WTC11 (cell line): Measurements from ENCODE around the gene MTMR4. TPM values are rescaled to one million over a fixed set of nuclear protein-coding genes. Genes with fewer than 3 reads are reported as not detected.

ENCODE experiments used
- ATAC-seq: fragments of 200-7000 bp; cut with Tn5 transposase; 2 replicates; pipeline ENCODE4 v1.10.0; 2021; ENCODE audit warnings: mild to moderate bottlenecking, moderate library complexity
- CTCF ChIA-PET: fragments of 300-600 bp; sonication (Branson Sonifier 250); formaldehyde crosslinking; loops from one replicate; lab custom pipeline; 2021; ENCODE audit warnings: antibody characterized with exemption; lab: Charles Lee
- POLR2A ChIA-PET: fragments of 350-600 bp; sonication (Branson Sonifier 250); formaldehyde crosslinking; loops from one replicate; lab custom pipeline; 2021; ENCODE audit warnings: antibody characterized with exemption; lab: Charles Lee
- DNase-seq: peaks from one replicate; pipeline ENCODE4 v3.0.0; 2021; ENCODE audit warnings: low spot score
- H3K27ac Mint-ChIP-seq: 2 replicates; pipeline ENCODE4 v1.8.0; 2021; ENCODE audit warnings: mixed read lengths
- H3K27me3 Mint-ChIP-seq: 2 replicates; pipeline ENCODE4 v1.8.0; 2021; ENCODE audit warnings: low read depth, mild to moderate bottlenecking, moderate library complexity, mixed read lengths
- H3K36me3 Mint-ChIP-seq: 2 replicates; pipeline ENCODE4 v1.8.0; 2021; ENCODE audit warnings: mixed read lengths
- H3K4me1 Mint-ChIP-seq: 2 replicates; pipeline ENCODE4 v1.8.0; 2022; ENCODE audit warnings: mixed read lengths
- H3K4me3 Mint-ChIP-seq: 2 replicates; pipeline ENCODE4 v1.8.0; 2021; ENCODE audit warnings: mild to moderate bottlenecking, moderate library complexity, mixed read lengths
- H3K9me3 Mint-ChIP-seq: 2 replicates; pipeline ENCODE4 v1.8.0; 2021; ENCODE audit warnings: mixed read lengths
- ESRRA ChIP-seq: sonication (generic); formaldehyde crosslinking; IDR thresholded peaks from 2 replicates; pipeline ENCODE4 v1.8.1; 2022; ENCODE audit warnings: mild to moderate bottlenecking, missing genetic modification reagents, borderline replicate concordance
- FOXJ3 ChIP-seq: sonication (generic); formaldehyde crosslinking; IDR thresholded peaks from 2 replicates; pipeline ENCODE4 v1.9.0; 2021; ENCODE audit warnings: missing genetic modification reagents, mild to moderate bottlenecking, borderline replicate concordance
- FOXK1 ChIP-seq: sonication (generic); formaldehyde crosslinking; IDR thresholded peaks from 2 replicates; pipeline ENCODE4 v1.8.0; 2022; ENCODE audit warnings: mild to moderate bottlenecking, moderate library complexity, missing genetic modification reagents
- GTF2I ChIP-seq: fragments of 250-450 bp; sonication (Bioruptor Pico); conservative IDR thresholded peaks from 2 replicates; pipeline ENCODE4 v1.4.0; 2021; ENCODE audit warnings: mild to moderate bottlenecking
- JAZF1 ChIP-seq: fragments of 250-450 bp; sonication (Bioruptor Pico); IDR thresholded peaks from 2 replicates; pipeline ENCODE4 v1.9.0; 2021; ENCODE audit warnings: moderate library complexity, mild to moderate bottlenecking, inconsistent platforms
- NFE2L1 ChIP-seq: sonication (generic); formaldehyde crosslinking; IDR thresholded peaks from 2 replicates; pipeline ENCODE4 v1.8.1; 2023; ENCODE audit warnings: missing genetic modification reagents
- NR1H2 ChIP-seq: sonication (generic); formaldehyde crosslinking; IDR thresholded peaks from 2 replicates; pipeline ENCODE4 v1.9.0; 2021; ENCODE audit warnings: mild to moderate bottlenecking, moderate library complexity, missing genetic modification reagents
- NR3C1 ChIP-seq: sonication (generic); formaldehyde crosslinking; conservative IDR thresholded peaks from 2 replicates; pipeline ENCODE4 v1.8.1; 2023; ENCODE audit warnings: low read depth, mild to moderate bottlenecking, missing genetic modification reagents
- RORB ChIP-seq: fragments of 250-450 bp; sonication (Bioruptor Pico); IDR thresholded peaks from 2 replicates; pipeline ENCODE4 v1.9.0; 2021; ENCODE audit warnings: mild to moderate bottlenecking
- SMAD3 ChIP-seq: sonication (generic); formaldehyde crosslinking; IDR thresholded peaks from 2 replicates; pipeline ENCODE4 v1.8.0; 2022; ENCODE audit warnings: missing genetic modification reagents, mild to moderate bottlenecking, borderline replicate concordance
- SMAD4 ChIP-seq: sonication (generic); formaldehyde crosslinking; IDR thresholded peaks from 2 replicates; pipeline ENCODE4 v1.8.0; 2022; ENCODE audit warnings: mild to moderate bottlenecking, missing genetic modification reagents
- TCF7 ChIP-seq: sonication (generic); formaldehyde crosslinking; IDR thresholded peaks from 2 replicates; pipeline ENCODE4 v1.8.0; 2022; ENCODE audit warnings: mild to moderate bottlenecking, low read depth, missing genetic modification reagents, moderate library complexity
- TEAD1 ChIP-seq: sonication (generic); formaldehyde crosslinking; IDR thresholded peaks from 2 replicates; pipeline ENCODE4 v1.8.0; 2022; ENCODE audit warnings: mild to moderate bottlenecking, missing genetic modification reagents
- ZNF121 ChIP-seq: sonication (generic); formaldehyde crosslinking; IDR thresholded peaks from 2 replicates; pipeline ENCODE4 v1.8.0; 2023; ENCODE audit warnings: missing genetic modification reagents
- ZNF219 ChIP-seq: sonication (generic); formaldehyde crosslinking; IDR thresholded peaks from 2 replicates; pipeline ENCODE4 v1.8.0; 2023; ENCODE audit warnings: missing genetic modification reagents, mild to moderate bottlenecking, borderline replicate concordance
- total RNA-seq: library from RNA; stranded (reverse); gene quantifications from 3 replicates; pipeline ENCODE4 v1.2.3, GENCODE V29; 2021
- TF ChIP-seq, protein P1 (sequence below): fragments of 200-600 bp; IDR thresholded peaks from 2 replicates; pipeline ENCODE4 v1.8.0; 2022; ENCODE audit warnings: antibody characterized with exemption
- TF ChIP-seq, protein P2 (sequence below): sonication (generic); formaldehyde crosslinking; IDR thresholded peaks from 2 replicates; pipeline ENCODE4 v1.8.0; 2022; ENCODE audit warnings: missing genetic modification reagents
- TF ChIP-seq, protein P3 (sequence below): sonication (generic); formaldehyde crosslinking; IDR thresholded peaks from 2 replicates; pipeline ENCODE4 v1.8.1; 2022; ENCODE audit warnings: low read depth, missing genetic modification reagents, borderline replicate concordance
- TF ChIP-seq, protein P4 (sequence below): sonication (generic); formaldehyde crosslinking; IDR thresholded peaks from 2 replicates; pipeline ENCODE4 v1.8.1; 2023; ENCODE audit warnings: mild to moderate bottlenecking, missing genetic modification reagents

MTMR4 gene
- total RNA-seq, 1 experiment from 2014 or later, result 30.8 TPM

DNA sequence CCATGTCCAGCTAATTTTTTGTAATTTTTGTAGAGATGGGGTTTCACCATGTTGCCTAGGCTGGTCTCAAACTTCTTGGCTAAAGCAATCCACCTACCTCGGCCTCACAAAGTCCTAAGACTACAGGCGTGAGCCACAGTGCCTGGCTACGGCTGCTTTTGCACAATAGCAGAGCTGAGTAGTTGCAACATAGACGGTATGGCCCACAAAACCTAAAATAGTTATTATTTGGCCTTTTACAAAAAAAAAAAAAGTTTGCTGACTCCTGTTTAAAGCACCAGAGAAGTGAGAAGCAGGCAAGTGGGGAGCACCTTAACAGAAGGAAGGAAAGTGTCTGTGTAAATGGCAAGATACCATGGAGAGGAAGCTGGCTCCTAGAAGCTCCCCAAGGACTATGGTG, 20.9 kb downstream of the MTMR4 start:
- Mint-ChIP-seq H3K9me3 (no peaks in the 10 kb centered on the region), H3K27ac (no peak overlapping the region), H3K4me3 (no peak overlapping the region), H3K27me3 (peaks cover 8% of the 10 kb centered on the region), H3K36me3 (peaks cover 72% of the 10 kb centered on the region), H3K4me1 (no peaks in the 10 kb centered on the region)
- TF ChIP-seq SMAD3 (CRISPR knock-in tag) (no peak), NR3C1 (no peak), JAZF1 (CRISPR knock-in tag) (no peak)
- no peak for ATAC-seq
- CTCF ChIA-PET, result no interaction called here
- POLR2A ChIA-PET, result no interaction called here
- DNase-seq, result no peak

DNA sequence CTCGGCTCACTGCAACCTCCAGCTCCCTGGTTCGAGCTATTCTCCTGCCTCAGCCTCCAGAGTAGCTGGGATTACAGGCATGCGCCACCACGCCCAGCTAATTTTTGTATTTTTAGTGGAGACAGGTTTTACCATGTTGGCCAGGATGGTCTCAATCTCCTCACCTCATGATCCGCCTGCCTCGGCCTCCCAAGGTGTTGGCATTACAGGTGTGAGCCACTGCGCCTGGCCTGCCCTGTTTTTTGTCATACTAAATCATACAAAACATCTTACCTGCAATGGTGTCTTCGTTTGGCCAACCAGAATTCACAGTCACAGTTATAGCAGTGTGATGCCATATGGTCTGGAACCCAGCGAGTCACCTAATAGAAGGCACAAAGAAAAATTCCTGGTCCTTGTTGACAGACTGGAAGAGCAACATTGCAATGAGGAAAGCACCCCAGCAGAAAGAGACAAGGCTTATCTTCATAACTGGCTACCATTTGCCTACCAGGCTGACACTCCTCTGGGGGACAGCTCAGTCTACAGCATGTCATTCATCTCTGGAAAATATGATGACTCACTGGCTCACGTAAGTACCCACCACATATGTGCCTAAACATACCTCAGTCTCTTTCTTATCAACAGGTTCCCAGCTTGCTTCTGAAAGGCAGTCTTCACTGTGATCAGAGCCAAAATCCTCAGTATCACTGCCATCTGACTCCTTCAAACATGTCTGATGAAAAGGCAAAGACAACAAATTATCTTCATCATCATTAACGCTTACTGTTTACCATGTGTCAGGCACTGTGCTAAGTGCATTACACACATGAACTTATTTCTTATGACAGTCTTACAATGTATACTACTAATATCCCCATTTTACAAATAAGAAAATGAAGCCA, 22.0 kb downstream of the MTMR4 start:
- ChIA-PET CTCF (no interaction called here), POLR2A (no interaction called here)
- H3K27me3 Mint-ChIP-seq, result peaks cover 8% of the 10 kb centered on the region
- TF ChIP-seq, protein P1, sequence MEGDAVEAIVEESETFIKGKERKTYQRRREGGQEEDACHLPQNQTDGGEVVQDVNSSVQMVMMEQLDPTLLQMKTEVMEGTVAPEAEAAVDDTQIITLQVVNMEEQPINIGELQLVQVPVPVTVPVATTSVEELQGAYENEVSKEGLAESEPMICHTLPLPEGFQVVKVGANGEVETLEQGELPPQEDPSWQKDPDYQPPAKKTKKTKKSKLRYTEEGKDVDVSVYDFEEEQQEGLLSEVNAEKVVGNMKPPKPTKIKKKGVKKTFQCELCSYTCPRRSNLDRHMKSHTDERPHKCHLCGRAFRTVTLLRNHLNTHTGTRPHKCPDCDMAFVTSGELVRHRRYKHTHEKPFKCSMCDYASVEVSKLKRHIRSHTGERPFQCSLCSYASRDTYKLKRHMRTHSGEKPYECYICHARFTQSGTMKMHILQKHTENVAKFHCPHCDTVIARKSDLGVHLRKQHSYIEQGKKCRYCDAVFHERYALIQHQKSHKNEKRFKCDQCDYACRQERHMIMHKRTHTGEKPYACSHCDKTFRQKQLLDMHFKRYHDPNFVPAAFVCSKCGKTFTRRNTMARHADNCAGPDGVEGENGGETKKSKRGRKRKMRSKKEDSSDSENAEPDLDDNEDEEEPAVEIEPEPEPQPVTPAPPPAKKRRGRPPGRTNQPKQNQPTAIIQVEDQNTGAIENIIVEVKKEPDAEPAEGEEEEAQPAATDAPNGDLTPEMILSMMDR, result no peak
- TF ChIP-seq GTF2I (CRISPR knock-in tag) (no peak), SMAD3 (CRISPR knock-in tag) (no peak), NR3C1 (no peak), ZNF219 (CRISPR knock-in tag) (no peak), NFE2L1 (CRISPR knock-in tag) (no peak), FOXK1 (CRISPR knock-in tag) (no peak)
- TF ChIP-seq, protein P2, sequence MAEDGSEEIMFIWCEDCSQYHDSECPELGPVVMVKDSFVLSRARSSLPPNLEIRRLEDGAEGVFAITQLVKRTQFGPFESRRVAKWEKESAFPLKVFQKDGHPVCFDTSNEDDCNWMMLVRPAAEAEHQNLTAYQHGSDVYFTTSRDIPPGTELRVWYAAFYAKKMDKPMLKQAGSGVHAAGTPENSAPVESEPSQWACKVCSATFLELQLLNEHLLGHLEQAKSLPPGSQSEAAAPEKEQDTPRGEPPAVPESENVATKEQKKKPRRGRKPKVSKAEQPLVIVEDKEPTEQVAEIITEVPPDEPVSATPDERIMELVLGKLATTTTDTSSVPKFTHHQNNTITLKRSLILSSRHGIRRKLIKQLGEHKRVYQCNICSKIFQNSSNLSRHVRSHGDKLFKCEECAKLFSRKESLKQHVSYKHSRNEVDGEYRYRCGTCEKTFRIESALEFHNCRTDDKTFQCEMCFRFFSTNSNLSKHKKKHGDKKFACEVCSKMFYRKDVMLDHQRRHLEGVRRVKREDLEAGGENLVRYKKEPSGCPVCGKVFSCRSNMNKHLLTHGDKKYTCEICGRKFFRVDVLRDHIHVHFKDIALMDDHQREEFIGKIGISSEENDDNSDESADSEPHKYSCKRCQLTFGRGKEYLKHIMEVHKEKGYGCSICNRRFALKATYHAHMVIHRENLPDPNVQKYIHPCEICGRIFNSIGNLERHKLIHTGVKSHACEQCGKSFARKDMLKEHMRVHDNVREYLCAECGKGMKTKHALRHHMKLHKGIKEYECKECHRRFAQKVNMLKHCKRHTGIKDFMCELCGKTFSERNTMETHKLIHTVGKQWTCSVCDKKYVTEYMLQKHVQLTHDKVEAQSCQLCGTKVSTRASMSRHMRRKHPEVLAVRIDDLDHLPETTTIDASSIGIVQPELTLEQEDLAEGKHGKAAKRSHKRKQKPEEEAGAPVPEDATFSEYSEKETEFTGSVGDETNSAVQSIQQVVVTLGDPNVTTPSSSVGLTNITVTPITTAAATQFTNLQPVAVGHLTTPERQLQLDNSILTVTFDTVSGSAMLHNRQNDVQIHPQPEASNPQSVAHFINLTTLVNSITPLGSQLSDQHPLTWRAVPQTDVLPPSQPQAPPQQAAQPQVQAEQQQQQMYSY (CRISPR knock-in tag), result no peak
- DNase-seq (no peak), ATAC-seq (no peak)
- H3K9me3 Mint-ChIP-seq, result no peaks in the 10 kb centered on the region
- no peak overlapping the region for H3K27ac Mint-ChIP-seq
- H3K4me3 Mint-ChIP-seq, result no peak overlapping the region
- H3K36me3 Mint-ChIP-seq, result peaks cover 68% of the 10 kb centered on the region
- no peaks in the 10 kb centered on the region for H3K4me1 Mint-ChIP-seq

DNA sequence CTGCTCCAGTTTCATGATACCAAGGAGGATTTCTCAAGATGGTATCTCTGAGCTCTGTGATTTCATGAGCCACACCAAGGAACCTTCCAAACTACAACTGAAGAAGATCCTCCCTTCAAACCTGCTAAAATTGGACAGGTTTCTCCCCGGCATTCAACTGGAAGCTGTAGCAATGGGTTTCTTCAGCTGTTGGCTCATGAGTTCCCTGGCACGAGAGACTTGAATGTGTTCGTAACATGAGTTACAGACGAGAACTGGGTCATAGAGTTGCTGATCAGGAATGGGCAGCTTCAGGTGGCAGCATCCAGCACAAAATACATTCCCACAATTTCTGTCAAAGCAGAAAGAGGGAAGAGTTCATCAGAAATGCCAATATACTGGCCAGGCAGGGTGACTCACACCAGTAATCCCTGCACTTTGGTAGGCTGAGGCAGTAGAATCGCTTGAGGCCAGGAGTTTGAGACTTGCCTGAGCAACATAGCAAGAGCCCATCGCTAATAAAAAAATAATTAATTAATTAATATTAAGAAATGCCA, 22.9 kb downstream of the MTMR4 start:
- H3K27ac Mint-ChIP-seq, result no peak overlapping the region
- H3K4me1 Mint-ChIP-seq, result no peaks in the 10 kb centered on the region
- ATAC-seq (no peak), DNase-seq (no peak)
- ChIA-PET POLR2A (no interaction called here), CTCF (no interaction called here)
- H3K36me3 Mint-ChIP-seq, result peaks cover 66% of the 10 kb centered on the region
- H3K9me3 Mint-ChIP-seq, result no peaks in the 10 kb centered on the region
- peaks cover 17% of the 10 kb centered on the region for H3K27me3 Mint-ChIP-seq
- no peak overlapping the region for H3K4me3 Mint-ChIP-seq
- TF ChIP-seq NR1H2 (CRISPR knock-in tag) (no peak), NR3C1 (no peak), FOXJ3 (CRISPR knock-in tag) (no peak), GTF2I (CRISPR knock-in tag) (no peak), NFE2L1 (CRISPR knock-in tag) (no peak), SMAD4 (no peak), TCF7 (CRISPR knock-in tag) (no peak), TEAD1 (CRISPR knock-in tag) (no peak), ESRRA (CRISPR knock-in tag) (no peak), RORB (no peak), ZNF121 (CRISPR knock-in tag) (no peak)
- TF ChIP-seq, protein P3, sequence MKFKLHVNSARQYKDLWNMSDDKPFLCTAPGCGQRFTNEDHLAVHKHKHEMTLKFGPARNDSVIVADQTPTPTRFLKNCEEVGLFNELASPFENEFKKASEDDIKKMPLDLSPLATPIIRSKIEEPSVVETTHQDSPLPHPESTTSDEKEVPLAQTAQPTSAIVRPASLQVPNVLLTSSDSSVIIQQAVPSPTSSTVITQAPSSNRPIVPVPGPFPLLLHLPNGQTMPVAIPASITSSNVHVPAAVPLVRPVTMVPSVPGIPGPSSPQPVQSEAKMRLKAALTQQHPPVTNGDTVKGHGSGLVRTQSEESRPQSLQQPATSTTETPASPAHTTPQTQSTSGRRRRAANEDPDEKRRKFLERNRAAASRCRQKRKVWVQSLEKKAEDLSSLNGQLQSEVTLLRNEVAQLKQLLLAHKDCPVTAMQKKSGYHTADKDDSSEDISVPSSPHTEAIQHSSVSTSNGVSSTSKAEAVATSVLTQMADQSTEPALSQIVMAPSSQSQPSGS (CRISPR knock-in tag), result no peak
- TF ChIP-seq, protein P4, sequence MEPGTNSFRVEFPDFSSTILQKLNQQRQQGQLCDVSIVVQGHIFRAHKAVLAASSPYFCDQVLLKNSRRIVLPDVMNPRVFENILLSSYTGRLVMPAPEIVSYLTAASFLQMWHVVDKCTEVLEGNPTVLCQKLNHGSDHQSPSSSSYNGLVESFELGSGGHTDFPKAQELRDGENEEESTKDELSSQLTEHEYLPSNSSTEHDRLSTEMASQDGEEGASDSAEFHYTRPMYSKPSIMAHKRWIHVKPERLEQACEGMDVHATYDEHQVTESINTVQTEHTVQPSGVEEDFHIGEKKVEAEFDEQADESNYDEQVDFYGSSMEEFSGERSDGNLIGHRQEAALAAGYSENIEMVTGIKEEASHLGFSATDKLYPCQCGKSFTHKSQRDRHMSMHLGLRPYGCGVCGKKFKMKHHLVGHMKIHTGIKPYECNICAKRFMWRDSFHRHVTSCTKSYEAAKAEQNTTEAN (CRISPR knock-in tag), result no peak
- TF ChIP-seq, protein P2 (CRISPR knock-in tag), result no peak
